Activated CD4-positive, alpha-beta T cell treated with anti-CD3 and anti-CD28 coated beads, Interleukin-2, amount 50 U/mL, for 1 hour (primary cell): ENCODE results near the gene CNN2.

ENCODE experiments used
- DNase-seq: peaks from one replicate; pipeline ENCODE4 v3.0.0-alpha.2; 2020

The CNN2 gene

DNA sequence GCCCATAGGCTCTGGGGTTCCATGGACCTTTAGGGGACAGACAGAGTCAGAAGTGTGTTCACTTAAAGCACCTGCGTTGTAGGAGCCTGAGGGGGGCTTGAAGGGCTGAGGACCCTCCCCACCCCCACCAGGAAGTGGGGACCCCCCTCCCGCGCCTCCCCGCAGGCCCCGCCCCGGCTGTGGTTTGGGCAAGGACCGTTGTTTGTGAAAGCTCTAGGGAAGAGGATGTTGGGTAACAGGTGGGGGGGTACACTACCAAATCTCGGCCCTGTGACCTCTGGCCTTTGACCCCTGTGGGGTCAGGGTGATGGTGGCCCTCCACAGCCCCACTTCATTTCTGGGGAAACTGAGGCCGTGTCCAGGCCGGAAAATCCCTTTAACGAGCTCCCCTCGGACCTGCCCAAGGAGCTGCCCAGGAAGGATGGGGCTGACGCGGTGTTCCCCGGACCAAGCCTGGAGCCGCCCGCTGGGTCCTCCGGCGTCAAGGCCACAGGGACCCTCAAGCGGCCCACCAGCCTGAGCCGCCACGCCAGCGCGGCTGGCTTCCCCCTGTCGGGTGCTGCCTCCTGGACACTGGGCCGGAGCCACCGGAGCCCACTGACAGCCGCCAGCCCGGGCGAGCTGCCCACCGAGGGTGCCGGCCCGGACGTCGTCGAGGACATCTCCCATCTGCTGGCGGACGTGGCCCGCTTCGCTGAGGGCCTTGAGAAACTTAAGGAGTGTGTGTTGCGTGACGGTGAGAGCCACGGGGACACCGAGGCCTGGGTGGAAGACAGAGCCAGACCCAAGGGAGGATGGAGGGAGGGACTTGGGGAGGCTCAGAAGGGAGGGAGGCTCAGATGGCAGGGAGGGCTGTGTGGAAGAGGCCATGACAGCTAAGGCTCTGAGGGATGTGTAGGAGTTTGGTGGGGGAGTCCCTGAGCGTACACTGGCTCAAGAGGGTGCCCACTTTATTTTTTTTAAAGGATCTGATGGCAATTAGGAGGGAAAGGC is 41.9 kb downstream of the CNN2 start:
- peak; percentile 68 for DNase-seq

DNA sequence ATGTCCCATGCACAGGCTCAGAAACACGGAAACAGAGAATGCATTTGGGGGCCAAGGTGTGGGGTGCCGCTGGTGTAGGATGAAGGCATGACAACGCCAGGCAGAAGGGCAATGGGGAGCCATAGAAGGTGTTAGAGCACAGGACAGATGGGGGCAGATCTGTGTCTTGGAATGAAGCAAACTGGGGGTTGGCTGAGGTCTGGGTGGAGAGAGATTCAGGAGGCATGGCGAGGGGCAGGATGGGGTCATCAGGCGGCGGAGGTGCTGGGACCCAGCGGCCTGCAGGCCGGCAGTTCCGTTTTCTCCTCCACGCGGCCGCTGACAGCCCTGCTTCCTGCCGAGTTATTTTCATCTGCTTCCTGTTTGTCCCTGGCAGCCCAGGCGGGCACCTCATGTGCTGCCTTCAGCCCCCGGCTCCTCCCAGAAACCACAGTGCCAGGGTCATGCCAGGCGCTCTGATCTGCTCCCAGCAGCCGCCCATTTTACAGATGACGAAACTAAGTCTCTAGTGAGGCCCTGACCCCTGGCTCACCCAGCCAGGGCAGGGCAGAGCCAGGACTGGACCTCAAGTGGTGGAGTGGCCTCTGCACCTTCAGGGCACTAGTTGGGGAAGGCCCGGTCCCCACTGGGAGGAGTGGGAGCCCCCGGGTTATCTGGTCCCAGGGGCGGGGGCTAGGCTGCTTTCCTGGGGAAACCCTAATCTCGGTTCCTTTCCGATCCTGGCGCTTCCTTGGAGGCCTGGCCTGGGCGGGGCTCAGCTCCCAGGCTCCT is 42.8 kb downstream of the CNN2 start:
- peak; percentile 70 for DNase-seq

DNA sequence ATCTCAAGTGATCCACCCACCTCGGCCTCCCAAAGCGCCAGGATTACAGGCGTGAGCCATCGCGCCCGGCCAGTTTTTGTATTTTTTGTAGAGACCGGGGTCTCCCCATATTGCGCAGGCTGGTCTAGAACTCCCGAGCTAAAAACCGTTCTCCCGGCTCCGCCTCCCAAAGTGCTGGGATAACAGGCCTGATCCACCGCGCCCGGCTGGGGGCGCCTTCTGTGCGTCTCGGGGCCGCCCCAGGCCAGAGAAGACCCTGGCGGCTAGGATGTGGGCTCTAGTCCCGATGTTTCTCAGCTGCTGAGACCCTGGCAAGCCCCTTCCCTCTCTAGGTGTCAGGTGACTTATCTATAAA is 44.1 kb downstream of the CNN2 start:
- no peak for DNase-seq

DNA sequence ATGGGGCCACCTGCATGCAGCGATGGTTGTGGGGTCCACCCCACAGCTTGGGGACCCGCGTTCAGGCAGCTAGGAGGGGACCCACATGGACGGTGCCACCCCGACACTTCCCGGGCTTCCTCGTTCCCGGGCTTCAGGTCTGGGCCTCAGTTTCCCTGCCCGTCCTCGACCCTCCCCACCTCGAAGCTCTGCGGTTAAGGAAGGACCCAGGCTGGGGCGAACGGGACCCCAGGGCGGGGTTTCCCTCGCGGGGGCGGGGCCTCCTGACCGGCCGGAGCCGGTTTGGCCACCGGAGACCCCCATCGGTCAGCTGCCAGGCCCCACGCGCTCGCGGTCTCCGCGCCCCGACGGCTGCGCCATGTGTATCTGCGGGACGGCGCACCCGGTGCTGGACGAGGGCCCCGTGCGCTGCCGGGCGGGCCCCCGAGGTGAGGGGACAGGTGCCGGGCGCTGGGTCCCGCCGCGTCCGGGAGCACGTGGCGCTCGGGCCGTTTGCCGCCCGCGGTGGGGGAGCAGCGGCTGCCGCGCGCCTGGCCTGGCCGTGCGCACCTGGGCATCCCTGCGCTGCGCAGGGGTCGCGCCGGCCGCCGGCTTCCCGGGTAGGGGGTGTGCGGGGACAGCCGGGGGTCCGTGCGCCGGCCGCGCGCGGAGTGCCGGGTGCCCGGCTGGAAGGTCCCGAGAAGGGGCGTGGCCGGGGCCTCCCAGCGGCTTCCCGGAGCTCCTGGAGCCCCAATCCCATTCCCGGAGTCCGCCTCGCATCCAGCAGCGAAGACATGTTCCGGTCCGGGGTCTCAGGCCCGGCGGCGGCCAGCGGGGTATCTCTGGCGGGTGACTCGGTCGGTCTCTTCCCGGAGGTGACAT is 44.8 kb downstream of the CNN2 start:
- no peak for DNase-seq

DNA sequence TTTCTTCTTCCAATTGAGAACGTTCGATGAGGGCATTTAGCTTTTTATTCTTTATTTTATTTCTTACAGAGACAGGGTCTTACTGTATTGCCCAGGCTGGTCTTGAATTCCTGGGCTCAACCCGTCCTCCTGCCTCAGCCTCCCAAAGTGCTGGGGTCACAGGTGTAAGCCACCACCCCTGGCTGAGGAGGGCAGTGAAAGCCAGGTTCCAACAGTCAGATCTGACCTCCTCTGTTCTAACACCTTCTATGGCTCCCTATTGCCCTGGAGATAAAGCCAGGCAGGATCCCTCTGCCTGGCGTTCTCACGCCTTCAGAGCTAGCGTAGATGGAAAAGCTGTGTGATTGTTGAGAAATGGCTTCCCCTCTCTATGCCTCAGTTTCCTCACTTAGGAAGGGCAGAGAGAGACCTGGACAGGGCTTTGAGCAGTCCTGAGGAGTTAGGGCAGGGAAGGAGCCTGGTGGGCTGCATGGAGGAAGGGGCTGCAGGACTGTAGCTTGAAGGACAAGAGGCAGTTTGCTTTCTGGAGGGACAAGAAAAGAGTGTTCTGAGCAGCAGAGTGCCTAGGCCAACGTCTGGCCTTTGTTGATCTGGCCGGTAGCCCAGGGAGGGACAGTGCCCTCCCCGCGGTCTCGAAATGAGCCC is 46.1 kb downstream of the CNN2 start:
- DNase-seq, result no peak

DNA sequence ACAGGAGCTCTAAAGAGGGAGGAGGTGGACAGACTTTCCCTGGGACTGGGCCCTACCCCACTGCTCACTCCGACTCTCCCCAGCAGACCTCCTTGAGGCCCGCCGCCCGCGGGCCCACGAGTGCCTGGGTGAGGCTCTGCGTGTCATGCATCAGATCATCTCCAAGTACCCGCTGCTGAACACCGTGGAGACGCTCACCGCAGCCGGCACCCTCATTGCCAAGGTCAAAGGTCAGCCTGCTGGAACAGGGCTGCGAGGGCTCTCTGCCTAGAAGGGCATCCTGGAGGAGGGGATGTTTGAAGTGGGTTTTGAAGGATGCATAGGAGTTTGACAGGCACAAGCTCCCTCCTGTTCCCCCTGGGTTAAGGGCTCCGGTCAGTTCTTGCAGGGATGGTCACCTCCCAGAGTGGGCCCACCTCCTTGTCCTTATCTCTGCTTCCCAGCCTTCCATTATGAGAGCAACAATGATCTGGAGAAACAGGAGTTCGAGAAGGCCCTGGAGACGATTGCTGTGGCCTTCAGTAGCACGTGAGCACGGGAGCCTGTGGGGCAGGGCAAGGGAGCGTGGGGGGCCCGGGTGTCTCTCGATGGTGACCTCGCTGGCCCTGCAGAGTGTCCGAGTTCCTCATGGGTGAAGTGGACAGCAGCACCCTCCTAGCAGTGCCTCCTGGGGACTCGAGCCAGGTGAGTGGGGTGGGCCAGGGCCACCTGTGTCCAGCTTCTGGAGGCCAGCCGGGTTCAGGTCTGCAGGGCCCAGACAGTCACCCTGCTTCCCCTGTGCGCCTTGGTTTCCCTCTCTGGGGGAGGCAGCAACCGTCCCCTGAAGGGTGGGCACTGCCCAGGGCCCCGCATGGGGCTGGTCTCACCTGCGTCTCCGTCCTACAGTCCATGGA is 46.9 kb downstream of the CNN2 start:
- DNase-seq, result no peak

DNA sequence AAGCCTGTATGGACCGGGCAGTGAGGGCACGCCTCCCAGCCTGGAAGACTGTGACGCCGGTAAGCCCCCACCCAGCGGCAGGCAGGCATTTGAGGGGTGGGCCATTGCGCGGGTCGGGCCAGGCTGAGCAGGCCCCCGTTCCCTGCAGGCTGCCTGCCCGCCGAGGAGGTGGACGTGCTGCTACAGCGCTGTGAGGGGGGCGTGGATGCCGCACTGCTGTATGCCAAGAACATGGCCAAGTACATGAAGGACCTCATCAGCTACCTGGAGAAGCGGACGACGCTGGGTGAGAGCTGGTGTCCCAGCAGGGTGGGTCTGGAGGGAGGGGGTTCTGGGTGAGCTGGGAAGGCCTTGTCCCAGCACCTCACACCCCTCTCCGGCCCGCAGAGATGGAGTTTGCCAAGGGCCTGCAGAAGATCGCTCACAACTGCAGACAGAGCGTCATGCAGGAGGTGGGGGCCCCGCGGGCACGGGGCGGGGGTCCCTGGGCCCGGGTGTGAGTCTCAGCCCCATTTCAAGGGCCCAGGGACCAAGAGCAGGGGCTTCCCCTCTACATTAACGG is 47.6 kb downstream of the CNN2 start:
- no peak for DNase-seq

DNA sequence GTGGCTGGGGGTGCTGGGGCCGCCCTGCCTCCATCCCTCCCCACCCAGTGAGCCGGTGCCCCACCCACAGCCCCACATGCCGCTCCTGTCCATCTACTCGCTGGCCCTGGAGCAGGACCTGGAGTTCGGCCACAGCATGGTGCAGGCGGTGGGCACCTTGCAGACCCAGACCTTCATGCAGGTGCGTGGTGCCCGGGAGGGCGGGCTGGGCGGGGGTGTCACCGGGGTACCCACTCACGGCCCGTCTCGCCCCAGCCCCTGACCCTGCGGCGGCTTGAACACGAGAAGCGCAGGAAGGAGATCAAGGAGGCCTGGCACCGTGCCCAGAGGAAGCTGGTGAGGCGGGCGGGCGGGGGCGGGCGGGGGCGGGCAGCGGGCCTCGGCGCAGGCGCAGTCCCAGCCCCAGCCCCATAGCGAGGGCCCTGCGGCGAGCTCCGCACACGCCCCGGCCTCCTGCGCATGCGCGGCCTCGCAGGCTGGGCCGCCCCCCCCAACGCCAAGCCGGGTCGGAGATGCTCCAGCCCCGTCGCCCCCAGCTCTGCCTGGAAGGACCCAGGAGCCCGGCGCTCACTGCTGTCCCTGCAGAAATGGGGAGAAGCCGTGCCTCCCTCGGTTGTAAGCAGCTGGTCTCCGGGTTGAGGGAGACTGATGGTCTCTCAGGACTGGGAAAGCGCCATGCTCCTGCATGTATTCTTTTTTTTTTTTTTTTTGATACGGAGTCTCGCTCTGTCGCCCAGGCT is 48.3 kb downstream of the CNN2 start:
- DNase-seq, result peak; percentile 98

DNA sequence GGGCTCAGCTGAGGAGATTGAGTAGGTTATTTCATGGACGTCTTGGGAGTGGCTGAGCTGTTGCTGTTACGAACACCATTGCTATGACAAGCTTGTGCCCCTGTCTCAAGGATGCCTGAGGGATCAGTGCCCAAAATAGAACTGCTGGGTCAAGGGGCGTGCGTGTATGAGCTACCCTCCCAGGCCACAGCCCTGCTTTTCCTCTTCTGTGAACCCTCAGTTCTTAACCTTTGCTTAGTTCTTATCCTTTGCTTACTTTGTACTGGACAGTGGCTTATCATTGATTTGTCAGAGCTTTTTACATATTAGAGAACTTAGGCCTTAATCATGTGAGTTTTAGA is 49.6 kb downstream of the CNN2 start:
- no peak for DNase-seq

DNA sequence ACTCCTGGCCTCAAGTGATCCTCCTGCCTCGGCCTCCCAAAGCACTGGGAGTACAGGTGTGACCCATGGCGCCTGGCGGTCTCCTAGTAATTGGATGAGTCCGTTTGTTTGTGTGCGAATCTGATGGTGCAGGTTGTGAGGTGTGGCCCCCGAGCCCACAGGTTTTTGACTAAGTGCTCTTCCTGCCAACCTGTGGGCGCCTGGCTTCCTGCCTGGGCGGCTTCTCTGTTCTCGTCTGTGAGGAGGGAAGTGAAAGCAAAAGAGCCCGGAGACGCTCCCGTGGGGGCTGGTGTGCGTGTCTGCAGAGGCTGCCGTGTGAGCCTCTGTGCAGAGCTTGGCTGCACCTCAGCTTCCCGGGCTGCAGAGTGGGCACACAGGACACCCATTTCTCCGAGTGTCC is 50.5 kb downstream of the CNN2 start:
- DNase-seq, result peak; percentile 91

DNA sequence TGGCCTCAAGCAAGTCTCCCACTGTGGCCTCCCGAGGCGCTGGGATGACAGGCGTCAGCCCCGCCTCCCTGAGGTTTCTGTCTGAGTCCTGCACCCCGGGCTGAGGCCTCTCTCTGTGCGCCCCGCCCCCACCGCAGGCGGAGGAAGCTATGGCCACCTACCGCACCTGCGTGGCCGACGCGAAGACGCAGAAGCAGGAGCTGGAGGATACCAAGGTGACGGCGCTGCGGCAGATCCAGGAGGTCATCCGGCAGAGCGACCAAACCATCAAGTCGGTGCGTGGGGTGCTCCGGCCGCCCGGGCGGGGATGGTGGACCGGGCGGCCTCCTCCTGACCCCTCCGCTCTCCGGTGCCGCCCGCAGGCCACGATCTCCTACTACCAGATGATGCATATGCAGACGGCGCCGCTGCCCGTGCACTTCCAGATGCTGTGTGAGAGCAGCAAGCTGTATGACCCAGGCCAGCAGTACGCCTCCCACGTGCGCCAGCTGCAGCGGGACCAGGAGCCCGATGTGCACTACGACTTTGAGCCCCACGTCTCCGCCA is 53.2 kb downstream of the CNN2 start:
- peak; percentile 57 for DNase-seq

DNA sequence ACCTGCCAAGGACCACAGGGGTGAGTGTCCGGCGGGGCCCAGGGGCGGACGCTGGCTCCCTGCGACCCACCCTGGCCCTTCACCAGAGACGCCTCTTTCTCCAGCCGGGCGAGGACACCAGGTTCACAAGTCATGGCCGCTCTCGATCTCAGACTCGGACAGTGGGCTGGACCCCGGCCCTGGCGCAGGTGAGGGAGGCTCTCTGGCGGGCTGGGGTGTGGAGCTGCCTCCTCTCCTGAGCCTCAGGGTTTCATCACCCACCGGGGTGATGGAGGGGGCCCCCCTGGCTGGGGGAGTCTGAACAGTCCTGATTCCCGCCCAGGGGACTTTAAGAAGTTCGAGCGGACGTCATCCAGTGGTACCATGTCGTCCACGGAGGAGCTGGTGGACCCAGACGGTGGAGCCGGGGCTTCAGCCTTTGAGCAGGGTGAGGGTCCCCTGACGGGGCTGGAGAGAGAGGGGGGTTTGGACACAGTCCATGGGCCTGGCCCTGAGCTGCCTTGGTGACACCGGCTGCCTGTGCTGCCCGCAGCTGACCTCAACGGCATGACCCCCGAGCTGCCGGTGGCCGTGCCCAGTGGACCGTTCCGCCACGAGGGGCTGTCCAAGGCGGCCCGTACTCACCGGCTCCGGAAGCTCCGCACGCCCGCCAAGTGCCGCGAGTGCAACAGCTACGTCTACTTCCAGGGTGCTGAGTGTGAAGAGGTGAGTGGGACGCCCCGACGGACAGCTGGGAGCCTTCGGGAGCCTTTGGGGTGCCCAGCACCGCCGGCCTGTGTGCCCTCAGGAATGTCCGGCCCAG is 54.2 kb downstream of the CNN2 start:
- DNase-seq, result no peak

DNA sequence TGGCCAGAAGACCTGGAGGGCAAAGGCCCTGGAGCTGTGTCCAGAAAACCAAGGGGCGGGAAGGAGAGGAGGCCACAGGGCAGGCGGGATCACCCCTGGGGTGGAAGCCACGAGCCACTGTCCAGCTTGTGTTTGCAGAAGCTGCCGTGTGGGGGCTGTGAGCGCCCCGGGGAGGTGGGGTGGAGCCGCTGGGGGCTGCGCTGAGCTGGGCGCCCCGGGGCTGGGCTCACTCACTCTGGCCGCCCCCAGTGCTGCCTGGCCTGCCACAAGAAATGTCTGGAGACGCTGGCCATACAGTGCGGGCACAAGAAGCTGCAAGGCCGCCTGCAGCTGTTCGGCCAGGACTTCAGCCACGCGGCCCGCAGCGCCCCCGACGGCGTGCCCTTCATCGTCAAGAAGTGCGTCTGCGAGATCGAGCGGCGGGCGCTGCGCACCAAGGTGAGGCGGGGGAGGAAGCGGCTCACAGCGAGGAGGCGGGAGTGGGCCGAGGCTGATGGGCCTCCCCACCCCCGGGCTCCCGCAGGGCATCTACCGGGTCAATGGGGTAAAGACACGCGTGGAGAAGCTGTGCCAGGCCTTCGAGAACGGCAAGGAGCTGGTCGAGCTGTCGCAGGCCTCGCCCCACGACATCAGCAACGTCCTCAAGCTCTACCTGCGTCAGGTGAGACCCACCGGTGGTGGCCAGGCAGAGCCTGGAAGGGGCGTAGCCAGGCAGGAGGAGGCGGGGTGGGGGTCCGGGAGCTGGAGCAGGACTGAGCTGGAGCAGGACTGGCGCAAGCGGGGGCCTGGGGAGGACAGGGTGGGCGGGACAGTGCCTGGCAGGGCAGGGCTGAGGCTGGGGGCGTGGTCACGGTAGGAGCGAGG is 55.1 kb downstream of the CNN2 start:
- no peak for DNase-seq

DNA sequence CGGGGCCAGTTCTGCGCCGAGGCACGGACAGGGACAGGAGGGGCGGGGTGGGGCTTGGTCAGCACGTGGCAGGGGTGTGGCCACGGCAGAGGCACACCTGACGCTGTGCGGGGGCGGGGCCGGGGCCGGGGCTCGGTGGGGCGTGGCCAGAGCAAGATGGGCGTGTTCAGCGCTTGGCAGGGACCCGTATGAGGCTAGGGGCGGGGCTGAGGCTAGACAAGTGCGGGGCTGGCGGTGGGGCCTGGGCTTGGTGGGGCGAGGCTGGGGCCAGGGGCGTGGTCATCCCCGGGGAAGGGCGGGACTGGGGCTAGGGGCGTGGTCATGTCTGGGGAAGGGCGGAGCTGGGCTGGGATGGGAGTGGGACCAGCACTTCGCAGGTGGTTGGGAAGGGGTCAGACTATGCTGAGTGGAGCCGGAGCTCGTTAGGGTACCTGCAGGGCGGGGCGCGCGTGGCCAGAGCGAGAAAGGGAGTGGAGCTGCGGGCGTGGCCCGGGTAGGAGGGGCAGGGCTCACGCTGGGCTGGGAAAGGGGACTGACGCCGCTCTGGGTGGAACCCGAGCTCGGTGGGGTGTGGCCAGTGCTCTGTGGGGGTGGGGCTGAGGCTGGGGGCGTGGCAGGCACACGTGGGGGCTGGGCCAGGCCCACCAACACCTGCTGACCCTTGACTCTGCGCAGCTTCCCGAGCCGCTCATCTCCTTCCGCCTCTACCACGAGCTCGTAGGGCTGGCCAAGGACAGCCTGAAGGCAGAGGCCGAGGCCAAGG is 55.9 kb downstream of the CNN2 start:
- DNase-seq, result peak; percentile 89

DNA sequence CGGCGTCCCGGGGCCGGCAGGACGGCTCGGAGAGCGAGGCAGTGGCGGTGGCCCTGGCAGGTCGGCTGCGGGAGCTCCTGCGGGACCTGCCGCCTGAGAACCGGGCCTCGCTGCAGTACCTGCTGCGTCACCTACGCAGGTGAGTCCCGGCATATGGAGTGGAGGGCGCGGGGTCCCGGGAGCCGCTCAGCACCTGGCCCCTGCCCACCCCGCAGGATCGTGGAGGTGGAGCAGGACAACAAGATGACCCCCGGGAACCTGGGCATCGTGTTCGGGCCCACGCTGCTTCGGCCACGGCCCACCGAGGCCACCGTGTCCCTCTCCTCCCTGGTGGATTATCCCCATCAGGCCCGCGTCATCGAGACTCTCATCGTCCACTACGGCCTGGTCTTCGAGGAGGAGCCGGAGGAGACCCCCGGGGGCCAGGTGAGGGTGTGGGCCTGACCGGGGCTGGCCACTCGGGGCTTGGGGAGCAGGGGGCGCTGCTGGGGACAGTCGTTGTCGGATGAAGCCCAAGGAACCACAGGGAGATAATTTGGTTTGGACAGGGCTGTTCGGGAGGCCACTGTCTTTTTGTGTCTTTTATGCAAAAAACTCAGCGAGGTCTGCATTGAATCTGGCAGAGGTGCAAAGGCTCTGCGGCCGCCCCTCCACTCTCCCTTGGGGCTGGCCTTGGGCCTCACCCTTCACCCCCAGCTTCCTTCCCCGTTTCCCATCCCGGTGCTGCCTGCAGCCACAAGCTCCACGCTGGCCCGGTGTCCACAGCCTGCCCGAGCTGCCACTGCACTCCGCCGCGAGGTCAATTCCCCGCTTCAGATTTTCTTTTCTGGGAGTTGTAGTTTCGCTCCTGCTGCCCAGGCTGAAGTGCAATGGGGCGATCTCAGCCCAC is 56.8 kb downstream of the CNN2 start:
- no peak for DNase-seq
